ENCODE results near the gene ANKS1B. TPM values are rescaled to one million over a fixed set of nuclear protein-coding genes. Genes with fewer than 3 reads are reported as not detected.

ANKS1B gene
- total RNA-seq, 1 experiment from 2014 or later: 9.7 TPM

DNA sequence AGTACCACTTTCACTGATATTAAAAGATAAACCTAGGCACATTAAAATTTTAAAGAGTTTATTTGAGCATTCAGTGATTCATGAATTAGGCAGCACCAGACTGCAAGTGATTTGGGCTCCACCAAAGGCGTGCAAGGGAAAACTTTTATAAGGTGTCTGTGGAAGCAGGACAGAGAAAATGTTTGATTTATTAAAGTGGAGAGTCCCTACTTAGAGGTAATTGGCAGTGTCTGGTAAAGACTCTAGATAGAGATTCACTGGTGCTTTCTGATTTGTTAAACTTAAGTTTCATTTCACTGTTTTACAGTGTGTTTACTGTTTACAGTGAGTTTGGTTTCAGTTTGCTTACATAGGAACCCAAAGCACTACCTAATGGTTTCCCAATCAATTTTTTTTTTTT is 72.8 kb downstream of the ANKS1B start:
- POLR2A ChIA-PET: no interaction called here
- DNase-seq (ENCODE audit: low read depth, low spot score) (no peak), ATAC-seq (peak; percentile 55; the same call in 1 of the 2 replicates)
- in situ Hi-C loops (cut with HindIII; ENCODE audit: low pct_unique_long_range_greater_than_20kb, low sequenced_read_pairs) (no loop called here), intact Hi-C loops (cut with micrococcal nuclease; ENCODE audit: unreplicated experiment) (no loop called here)
- Histone ChIP-seq H3K4me1 (ENCODE audit: control insufficient read depth, insufficient read depth, low read length) (peaks cover 8% of the 10 kb centered on the region), H3K4me3 (ENCODE audit: low read depth in 2 of 2, low read length in 2 of 2) (peak overlapping the region; percentile 21 to 37), H3K27ac (ENCODE audit: low read length) (peak overlapping the region; percentile 60), H3K9me3 (ENCODE audit: control insufficient read depth, insufficient read depth, low read depth, low read length) (no peaks in the 10 kb centered on the region), H3K27me3 (ENCODE audit: control insufficient read depth, insufficient read depth, low read length) (no peaks in the 10 kb centered on the region), H3K36me3 (ENCODE audit: control insufficient read depth, insufficient read depth, low read length) (no peaks in the 10 kb centered on the region)
- BruUV-seq (replicated peaks): no TSS peak
- TF ChIP-seq, protein P1, sequence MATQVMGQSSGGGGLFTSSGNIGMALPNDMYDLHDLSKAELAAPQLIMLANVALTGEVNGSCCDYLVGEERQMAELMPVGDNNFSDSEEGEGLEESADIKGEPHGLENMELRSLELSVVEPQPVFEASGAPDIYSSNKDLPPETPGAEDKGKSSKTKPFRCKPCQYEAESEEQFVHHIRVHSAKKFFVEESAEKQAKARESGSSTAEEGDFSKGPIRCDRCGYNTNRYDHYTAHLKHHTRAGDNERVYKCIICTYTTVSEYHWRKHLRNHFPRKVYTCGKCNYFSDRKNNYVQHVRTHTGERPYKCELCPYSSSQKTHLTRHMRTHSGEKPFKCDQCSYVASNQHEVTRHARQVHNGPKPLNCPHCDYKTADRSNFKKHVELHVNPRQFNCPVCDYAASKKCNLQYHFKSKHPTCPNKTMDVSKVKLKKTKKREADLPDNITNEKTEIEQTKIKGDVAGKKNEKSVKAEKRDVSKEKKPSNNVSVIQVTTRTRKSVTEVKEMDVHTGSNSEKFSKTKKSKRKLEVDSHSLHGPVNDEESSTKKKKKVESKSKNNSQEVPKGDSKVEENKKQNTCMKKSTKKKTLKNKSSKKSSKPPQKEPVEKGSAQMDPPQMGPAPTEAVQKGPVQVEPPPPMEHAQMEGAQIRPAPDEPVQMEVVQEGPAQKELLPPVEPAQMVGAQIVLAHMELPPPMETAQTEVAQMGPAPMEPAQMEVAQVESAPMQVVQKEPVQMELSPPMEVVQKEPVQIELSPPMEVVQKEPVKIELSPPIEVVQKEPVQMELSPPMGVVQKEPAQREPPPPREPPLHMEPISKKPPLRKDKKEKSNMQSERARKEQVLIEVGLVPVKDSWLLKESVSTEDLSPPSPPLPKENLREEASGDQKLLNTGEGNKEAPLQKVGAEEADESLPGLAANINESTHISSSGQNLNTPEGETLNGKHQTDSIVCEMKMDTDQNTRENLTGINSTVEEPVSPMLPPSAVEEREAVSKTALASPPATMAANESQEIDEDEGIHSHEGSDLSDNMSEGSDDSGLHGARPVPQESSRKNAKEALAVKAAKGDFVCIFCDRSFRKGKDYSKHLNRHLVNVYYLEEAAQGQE (IDR thresholded peaks at IDR 0.05; ENCODE audit: insufficient read depth in 1 of 2, low read depth in 2 of 2, low read length in 1 of 2): no peak
- TF ChIP-seq SIN3A (IDR thresholded peaks at IDR 0.05; ENCODE audit: borderline replicate concordance, insufficient read depth, low read depth, low read length) (no peak), POLR2AphosphoS5 (IDR thresholded peaks at IDR 0.05; ENCODE audit: low read depth, low read length) (no peak), TCF7L2 (IDR thresholded peaks at IDR 0.05; ENCODE audit: low read depth, low read length) (no peak)
- TF ChIP-seq, protein P2, sequence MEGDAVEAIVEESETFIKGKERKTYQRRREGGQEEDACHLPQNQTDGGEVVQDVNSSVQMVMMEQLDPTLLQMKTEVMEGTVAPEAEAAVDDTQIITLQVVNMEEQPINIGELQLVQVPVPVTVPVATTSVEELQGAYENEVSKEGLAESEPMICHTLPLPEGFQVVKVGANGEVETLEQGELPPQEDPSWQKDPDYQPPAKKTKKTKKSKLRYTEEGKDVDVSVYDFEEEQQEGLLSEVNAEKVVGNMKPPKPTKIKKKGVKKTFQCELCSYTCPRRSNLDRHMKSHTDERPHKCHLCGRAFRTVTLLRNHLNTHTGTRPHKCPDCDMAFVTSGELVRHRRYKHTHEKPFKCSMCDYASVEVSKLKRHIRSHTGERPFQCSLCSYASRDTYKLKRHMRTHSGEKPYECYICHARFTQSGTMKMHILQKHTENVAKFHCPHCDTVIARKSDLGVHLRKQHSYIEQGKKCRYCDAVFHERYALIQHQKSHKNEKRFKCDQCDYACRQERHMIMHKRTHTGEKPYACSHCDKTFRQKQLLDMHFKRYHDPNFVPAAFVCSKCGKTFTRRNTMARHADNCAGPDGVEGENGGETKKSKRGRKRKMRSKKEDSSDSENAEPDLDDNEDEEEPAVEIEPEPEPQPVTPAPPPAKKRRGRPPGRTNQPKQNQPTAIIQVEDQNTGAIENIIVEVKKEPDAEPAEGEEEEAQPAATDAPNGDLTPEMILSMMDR (IDR thresholded peaks at IDR 0.05): no peak
- CTCF ChIA-PET: no interaction called here

DNA sequence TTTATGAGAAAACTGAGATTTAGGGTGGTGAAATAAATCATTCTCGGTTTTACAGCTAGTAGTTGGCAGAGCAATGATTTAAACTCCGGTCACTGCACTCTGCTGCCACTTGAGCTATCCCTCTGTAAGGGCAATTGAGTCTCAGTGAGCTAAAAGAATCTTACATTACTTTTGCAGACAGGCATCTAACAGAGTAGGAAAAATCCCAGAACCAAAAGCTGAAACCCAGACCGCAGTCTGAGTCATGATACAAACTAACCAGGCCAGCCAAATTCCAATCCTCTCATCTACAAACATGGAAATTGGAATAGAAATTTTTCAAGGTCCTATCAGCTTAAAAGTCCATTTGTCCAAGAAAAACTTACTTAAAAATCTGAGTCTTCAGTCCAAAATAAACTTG is 73.7 kb downstream of the ANKS1B start:
- peak; percentile 90 for ATAC-seq
- H3K27ac ChIP-seq (ENCODE audit: low read length): peak overlapping the region; percentile 60
- ChIA-PET CTCF (no interaction called here), POLR2A (no interaction called here)
- H3K4me1 ChIP-seq (ENCODE audit: control insufficient read depth, insufficient read depth, low read length): peaks cover 8% of the 10 kb centered on the region
- peak; percentile 61 for DNase-seq (ENCODE audit: low read depth, low spot score)
- H3K36me3 ChIP-seq (ENCODE audit: control insufficient read depth, insufficient read depth, low read length): no peaks in the 10 kb centered on the region
- BruUV-seq (replicated peaks): no TSS peak
- intact Hi-C loops (cut with micrococcal nuclease; ENCODE audit: unreplicated experiment) (no loop called here), in situ Hi-C loops (cut with HindIII; ENCODE audit: low pct_unique_long_range_greater_than_20kb, low sequenced_read_pairs) (no loop called here)
- TF ChIP-seq, protein P1 (IDR thresholded peaks at IDR 0.05; ENCODE audit: insufficient read depth in 1 of 2, low read depth in 2 of 2, low read length in 1 of 2): no peak
- TF ChIP-seq TCF7L2 (IDR thresholded peaks at IDR 0.05; ENCODE audit: low read depth, low read length): no peak
- no peak for TF ChIP-seq SIN3A (IDR thresholded peaks at IDR 0.05; ENCODE audit: borderline replicate concordance, insufficient read depth, low read depth, low read length)
- TF ChIP-seq POLR2AphosphoS5 (IDR thresholded peaks at IDR 0.05; ENCODE audit: low read depth, low read length): no peak
- TF ChIP-seq, protein P2 (IDR thresholded peaks at IDR 0.05): no peak
- H3K27me3 ChIP-seq (ENCODE audit: control insufficient read depth, insufficient read depth, low read length): no peaks in the 10 kb centered on the region
- peak overlapping the region; percentile 8 to 32 for H3K4me3 ChIP-seq (ENCODE audit: low read depth in 2 of 2, low read length in 2 of 2)
- no peaks in the 10 kb centered on the region for H3K9me3 ChIP-seq (ENCODE audit: control insufficient read depth, insufficient read depth, low read depth, low read length)
